GM19324 (cell line): Measurements from ENCODE around the gene KCNG2.

Experiments
- ATAC-seq: cut with Tn5 transposase; IDR thresholded peaks from one replicate; pipeline ENCODE4 v1.9.1; 2021; ENCODE audit warnings: mild to moderate bottlenecking, moderate library complexity; ENCODE audit not compliant: unreplicated experiment, low FRiP score

The KCNG2 gene

GRCh38 chr18:79796531-79797405, 970 bp upstream of the KCNG2 start:
- ATAC-seq = no peak

- ATAC-seq = no peak
Observed at GRCh38 chr18:79798346-79798998, 734 bp downstream of the KCNG2 start.

- ATAC-seq = no peak
Observed at GRCh38 chr18:79798999-79799370, 1.2 kb downstream of the KCNG2 start.

GRCh38 chr18:79799619-79800370, 2.1 kb downstream of the KCNG2 start:
- no peak for ATAC-seq

GRCh38 chr18:79800371-79801180, 2.8 kb downstream of the KCNG2 start:
- no peak for ATAC-seq

- no peak for ATAC-seq
Observed at GRCh38 chr18:79801217-79801616, 3.5 kb downstream of the KCNG2 start.

GRCh38 chr18:79801641-79802040, 3.9 kb downstream of the KCNG2 start:
- no peak for ATAC-seq

GRCh38 chr18:79802298-79802697, 4.6 kb downstream of the KCNG2 start:
- ATAC-seq = no peak

GRCh38 chr18:79803611-79804051, 5.9 kb downstream of the KCNG2 start:
- no peak for ATAC-seq

GRCh38 chr18:79804130-79804787, 6.5 kb downstream of the KCNG2 start:
- ATAC-seq = no peak

GRCh38 chr18:79805211-79805887, 7.6 kb downstream of the KCNG2 start:
- no peak for ATAC-seq

GRCh38 chr18:79805926-79806487, 8.3 kb downstream of the KCNG2 start:
- ATAC-seq = no peak

GRCh38 chr18:79806976-79807841, 9.5 kb downstream of the KCNG2 start:
- ATAC-seq = no peak

- no peak for ATAC-seq
Observed at GRCh38 chr18:79809482-79810192, 11.9 kb downstream of the KCNG2 start.

- no peak for ATAC-seq
Observed at GRCh38 chr18:79812052-79812451, 14.3 kb downstream of the KCNG2 start.

GRCh38 chr18:79814373-79814772, 16.6 kb downstream of the KCNG2 start:
- no peak for ATAC-seq

GRCh38 chr18:79815657-79816056, 17.9 kb downstream of the KCNG2 start:
- no peak for ATAC-seq
